ENCODE results near the gene HNRNPUL1.

DNA sequence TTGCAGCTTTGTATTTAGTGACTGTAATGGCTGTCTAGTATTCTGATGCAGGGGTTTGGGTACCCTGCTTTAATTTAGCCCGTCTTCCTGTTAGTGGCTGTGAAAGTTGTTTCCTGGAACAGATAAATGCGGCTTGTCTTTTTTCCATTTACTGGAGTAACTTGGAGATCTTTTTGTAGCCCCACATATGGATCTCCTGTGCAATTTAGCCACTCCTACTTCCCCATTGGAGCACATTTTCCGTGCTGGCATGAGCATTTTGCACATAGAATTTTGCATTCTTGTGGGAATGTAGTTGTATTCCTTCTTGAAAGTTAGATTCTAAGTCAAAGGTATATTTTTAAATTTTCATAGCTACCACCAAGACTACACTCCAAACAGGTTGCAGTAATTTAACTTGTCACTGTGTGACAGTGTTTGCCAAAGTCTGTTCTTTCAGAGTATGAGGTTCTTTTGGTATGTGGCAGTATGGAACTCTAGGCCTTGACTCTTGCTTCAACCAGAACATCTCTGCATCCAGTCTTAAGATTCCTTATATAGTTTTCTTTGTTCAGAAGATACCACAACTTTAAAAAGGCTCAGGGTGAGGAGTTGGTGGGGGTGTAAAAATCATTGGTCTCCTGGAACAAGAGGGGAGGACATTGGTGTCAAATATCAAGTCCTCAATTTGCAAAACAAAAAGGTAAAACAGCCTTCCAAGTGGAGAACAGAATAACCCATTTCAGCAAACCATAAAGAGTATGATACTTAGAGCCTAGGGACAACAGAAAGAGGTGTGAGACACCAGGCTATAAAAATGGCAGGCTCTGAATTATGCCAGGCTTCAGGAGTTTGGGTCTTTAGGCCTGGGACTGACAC is 24.7 kb downstream of the HNRNPUL1 start:
- TF ChIP-seq, protein P1, sequence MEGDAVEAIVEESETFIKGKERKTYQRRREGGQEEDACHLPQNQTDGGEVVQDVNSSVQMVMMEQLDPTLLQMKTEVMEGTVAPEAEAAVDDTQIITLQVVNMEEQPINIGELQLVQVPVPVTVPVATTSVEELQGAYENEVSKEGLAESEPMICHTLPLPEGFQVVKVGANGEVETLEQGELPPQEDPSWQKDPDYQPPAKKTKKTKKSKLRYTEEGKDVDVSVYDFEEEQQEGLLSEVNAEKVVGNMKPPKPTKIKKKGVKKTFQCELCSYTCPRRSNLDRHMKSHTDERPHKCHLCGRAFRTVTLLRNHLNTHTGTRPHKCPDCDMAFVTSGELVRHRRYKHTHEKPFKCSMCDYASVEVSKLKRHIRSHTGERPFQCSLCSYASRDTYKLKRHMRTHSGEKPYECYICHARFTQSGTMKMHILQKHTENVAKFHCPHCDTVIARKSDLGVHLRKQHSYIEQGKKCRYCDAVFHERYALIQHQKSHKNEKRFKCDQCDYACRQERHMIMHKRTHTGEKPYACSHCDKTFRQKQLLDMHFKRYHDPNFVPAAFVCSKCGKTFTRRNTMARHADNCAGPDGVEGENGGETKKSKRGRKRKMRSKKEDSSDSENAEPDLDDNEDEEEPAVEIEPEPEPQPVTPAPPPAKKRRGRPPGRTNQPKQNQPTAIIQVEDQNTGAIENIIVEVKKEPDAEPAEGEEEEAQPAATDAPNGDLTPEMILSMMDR (IDR thresholded peaks at IDR 0.05) = no peak
- TF ChIP-seq POLR2A (IDR thresholded peaks at IDR 0.05; ENCODE audit: low read depth) = no peak
- TF ChIP-seq EP300 (IDR thresholded peaks at IDR 0.05) = no peak
